ENCODE results near the gene RPL22.

RPL22 gene

DNA sequence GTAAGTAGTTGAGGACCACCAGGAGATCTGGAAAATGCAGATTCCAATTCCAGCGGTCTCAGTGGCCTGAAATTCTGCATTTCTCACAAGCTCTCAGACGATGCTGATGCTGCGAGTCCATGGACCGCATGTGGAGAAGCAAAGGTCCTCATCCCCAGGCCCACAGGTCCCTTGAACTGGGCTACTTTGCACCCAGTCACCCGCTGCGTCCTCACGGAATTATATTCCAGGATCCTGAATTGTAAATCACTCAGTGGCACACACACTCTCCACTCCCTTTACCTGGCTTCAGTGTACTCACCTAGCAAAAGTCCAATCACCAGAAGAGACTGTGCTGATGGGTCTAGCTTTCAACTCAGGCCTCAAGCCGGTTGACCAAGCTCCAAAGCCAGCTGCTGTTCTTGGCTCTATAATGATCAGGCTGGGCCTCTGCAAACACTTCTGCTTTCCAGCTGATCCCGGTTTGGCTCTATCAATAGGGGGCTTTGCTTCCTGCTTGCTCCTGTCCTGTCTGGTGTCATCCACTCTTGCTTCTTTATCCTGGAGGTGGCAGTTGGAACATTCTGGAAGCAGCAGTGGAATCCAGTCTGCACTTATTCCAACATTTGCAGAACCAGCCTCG is 904 bp upstream of the RPL22 start:
- peak overlapping the region; percentile 99 for H3K4me3 ChIP-seq (ENCODE audit: control insufficient read depth, low read depth, low read length)
- TF ChIP-seq, protein P1, sequence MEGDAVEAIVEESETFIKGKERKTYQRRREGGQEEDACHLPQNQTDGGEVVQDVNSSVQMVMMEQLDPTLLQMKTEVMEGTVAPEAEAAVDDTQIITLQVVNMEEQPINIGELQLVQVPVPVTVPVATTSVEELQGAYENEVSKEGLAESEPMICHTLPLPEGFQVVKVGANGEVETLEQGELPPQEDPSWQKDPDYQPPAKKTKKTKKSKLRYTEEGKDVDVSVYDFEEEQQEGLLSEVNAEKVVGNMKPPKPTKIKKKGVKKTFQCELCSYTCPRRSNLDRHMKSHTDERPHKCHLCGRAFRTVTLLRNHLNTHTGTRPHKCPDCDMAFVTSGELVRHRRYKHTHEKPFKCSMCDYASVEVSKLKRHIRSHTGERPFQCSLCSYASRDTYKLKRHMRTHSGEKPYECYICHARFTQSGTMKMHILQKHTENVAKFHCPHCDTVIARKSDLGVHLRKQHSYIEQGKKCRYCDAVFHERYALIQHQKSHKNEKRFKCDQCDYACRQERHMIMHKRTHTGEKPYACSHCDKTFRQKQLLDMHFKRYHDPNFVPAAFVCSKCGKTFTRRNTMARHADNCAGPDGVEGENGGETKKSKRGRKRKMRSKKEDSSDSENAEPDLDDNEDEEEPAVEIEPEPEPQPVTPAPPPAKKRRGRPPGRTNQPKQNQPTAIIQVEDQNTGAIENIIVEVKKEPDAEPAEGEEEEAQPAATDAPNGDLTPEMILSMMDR (conservative IDR thresholded peaks at IDR 0.05; ENCODE audit: control insufficient read depth, insufficient read depth, low read depth, low read length) = no peak
- DNase-seq (ENCODE audit: low read depth) = no peak

DNA sequence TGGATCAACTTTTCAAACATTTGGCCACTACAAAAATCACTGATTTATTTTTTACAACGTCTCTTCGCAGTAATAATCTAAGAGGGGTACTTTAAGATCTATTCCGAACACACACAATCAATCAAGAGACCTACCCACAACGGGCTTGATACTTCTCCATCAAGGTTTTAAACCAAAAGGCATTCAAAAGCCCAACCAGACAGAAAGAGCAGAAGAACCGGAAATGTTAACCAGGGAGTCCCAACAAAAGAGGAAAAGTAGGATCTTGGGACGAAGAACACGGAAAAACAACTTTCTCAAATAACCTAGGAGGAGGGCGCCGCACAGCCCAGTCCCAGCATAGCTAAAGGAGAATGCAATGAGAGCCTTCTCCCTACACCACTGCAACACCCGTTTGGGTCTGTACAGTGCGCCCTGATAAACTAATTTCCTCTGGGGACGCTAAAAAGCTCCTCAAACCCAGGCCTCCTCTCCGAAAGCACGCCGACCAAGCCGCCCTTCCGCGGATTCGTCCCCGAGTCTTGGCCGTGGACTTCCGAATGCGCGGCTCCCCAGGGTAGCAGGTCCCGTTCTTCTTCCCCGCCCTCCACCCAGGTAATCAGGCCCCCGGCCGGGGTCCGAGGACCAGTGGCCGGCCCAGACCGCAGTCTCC is 623 bp downstream of the RPL22 start:
- TF ChIP-seq, protein P1 (conservative IDR thresholded peaks at IDR 0.05; ENCODE audit: control insufficient read depth, insufficient read depth, low read depth, low read length) = no peak
- H3K4me3 ChIP-seq (ENCODE audit: control insufficient read depth, low read depth, low read length) = peak overlapping the region; percentile 99
- no peak for DNase-seq (ENCODE audit: low read depth)

DNA sequence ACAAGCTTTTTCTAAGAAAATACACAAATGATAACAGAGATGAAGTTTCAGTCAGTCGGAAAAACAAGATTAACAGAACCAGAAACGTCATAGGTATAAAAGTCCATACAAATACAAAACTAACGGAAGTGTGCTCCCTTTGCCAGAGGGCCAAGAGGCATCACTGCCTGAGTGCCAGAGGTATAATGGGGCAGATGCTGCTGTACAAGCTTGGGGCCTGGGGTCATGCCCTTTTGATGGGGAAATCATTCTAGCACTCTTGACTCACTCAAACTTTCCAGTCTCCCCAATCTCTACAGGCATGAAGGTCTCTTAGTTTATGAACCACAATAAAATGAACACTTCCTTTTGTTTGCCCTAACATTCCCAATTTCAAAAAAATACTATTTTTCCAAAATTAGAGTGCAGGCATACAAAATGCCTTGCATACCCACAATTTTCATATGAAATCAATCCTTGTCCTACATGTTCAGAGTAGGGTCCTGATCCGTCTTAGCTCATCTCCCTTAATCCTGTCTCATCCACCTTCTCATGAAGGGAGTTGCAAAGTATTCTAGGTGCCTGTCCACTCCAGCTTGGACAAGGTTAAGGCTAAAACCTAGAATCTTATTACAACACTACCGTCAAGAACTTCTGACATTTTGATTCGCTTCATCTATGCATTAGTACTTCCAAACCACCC is 1.5 kb downstream of the RPL22 start:
- no peak for DNase-seq (ENCODE audit: low read depth)
- TF ChIP-seq, protein P1 (conservative IDR thresholded peaks at IDR 0.05; ENCODE audit: control insufficient read depth, insufficient read depth, low read depth, low read length) = no peak

DNA sequence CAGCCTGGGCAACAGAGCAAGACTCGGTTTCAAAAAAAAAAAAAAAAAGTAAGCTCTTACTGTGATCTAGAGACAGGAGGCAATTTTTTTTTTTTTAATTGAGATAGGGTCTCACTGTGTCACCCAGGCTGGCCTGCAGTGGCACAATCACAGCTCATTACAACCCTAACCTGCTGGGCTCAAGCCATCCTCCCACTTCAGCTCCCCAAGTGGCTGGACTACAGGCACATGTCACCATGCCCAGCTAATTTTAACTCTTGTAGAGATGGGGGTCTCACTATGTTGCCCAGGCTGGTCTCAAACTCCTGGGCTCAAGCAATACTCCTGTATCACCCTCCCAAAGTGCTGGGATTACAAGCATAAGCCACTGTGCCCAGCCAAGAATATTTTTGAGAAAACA is 7.4 kb downstream of the RPL22 start:
- TF ChIP-seq, protein P1 (conservative IDR thresholded peaks at IDR 0.05; ENCODE audit: control insufficient read depth, insufficient read depth, low read depth, low read length) = no peak
- DNase-seq (ENCODE audit: low read depth) = no peak
- H3K4me3 ChIP-seq (ENCODE audit: control insufficient read depth, low read depth, low read length) = no peak overlapping the region

More for the DNA sequence above, 1.5 kb downstream of the RPL22 start:
- peak overlapping the region; percentile 99 for H3K4me3 ChIP-seq (ENCODE audit: control insufficient read depth, low read depth, low read length)

DNA sequence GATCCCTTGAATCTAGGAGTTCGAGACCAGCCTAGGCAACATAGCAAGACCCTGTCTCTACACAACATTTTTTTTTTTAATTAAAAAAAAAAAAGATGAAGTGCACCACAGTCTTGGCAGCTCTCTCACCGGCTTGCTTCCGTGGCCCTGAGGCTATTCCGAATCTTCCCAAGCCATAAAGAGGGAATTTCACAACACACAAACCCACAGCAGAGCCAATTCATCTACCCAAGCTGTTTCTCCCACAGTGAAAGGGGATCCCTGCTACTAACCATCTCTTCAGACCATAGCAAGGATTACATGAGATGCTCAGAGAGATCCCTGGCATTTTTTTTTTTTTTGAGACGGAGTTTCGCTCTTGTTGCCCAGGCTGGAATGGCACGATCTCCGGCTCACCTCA is 10.9 kb downstream of the RPL22 start:
- DNase-seq (ENCODE audit: low read depth) = no peak
- TF ChIP-seq, protein P1 (conservative IDR thresholded peaks at IDR 0.05; ENCODE audit: control insufficient read depth, insufficient read depth, low read depth, low read length) = no peak
- no peak overlapping the region for H3K4me3 ChIP-seq (ENCODE audit: control insufficient read depth, low read depth, low read length)

DNA sequence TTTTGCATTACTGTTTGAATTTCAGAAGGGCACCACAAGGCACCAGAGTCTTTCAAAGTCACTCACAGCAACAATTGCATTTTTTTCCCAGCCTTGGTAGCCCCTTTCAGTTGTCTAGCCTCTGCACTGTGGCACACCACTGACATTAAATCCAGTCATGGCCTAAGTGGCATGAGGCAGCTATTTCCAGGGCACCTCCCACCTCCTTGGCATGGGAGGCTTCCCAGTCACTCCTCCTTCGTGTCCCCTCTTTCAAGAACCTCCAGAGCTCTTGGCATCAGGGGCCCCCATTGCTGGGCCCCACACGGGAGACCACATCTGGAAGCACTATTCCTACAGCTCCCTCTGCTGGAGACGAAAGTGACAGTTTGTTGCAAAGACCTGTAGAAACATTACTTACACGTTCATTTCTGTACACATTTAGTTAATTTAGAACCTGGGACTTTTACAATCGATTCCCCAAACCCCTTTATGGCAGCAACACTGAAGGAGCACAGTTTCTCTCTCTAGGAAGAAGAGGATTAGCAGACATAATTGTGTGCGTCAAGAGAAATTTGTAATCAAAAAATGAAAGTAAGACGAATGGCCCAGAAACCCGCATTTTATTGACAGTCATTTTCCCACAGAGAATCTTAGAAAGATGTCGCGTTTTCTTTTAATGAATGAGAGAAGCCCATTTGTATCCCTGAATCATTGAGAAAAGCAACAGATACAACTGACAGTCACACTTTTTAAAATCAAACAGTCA is 13.6 kb downstream of the RPL22 start:
- TF ChIP-seq, protein P1 (conservative IDR thresholded peaks at IDR 0.05; ENCODE audit: control insufficient read depth, insufficient read depth, low read depth, low read length) = peak; percentile 51
- no peak overlapping the region for H3K4me3 ChIP-seq (ENCODE audit: control insufficient read depth, low read depth, low read length)
- DNase-seq (ENCODE audit: low read depth) = peak; percentile 57
